Measurements from ENCODE around the gene C10orf62.
"Not testable (repeated sequence)": the region's sequence is repeated elsewhere in the genome, so short reads cannot be mapped to it uniquely, and the experiment has no call there.

C10orf62 gene

DNA sequence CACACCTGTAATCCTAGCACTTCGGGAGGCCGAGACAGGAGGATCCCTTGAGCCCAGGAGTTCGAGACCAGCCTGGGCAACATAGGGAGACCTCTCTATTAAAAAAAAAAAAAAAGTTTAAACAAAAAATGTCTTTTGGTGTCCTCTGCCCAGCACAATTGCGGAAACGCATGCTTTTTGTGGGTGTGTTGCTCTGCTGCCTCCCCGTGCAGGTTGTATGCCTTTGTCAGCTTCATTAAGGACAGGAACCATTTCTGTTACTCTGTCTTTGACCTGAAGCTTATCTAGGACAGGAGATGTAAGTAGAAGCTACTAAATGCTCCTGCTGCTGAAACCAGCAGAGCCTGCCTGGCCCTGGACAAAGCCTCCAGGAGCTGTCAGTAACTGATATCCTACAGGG, 38.2 kb upstream of the C10orf62 start:
- TF ChIP-seq, protein P1, sequence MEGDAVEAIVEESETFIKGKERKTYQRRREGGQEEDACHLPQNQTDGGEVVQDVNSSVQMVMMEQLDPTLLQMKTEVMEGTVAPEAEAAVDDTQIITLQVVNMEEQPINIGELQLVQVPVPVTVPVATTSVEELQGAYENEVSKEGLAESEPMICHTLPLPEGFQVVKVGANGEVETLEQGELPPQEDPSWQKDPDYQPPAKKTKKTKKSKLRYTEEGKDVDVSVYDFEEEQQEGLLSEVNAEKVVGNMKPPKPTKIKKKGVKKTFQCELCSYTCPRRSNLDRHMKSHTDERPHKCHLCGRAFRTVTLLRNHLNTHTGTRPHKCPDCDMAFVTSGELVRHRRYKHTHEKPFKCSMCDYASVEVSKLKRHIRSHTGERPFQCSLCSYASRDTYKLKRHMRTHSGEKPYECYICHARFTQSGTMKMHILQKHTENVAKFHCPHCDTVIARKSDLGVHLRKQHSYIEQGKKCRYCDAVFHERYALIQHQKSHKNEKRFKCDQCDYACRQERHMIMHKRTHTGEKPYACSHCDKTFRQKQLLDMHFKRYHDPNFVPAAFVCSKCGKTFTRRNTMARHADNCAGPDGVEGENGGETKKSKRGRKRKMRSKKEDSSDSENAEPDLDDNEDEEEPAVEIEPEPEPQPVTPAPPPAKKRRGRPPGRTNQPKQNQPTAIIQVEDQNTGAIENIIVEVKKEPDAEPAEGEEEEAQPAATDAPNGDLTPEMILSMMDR (IDR thresholded peaks at IDR 0.05): no peak
- Histone ChIP-seq H3K9me3 (no peaks in the 10 kb centered on the region), H3K27me3 (no peaks in the 10 kb centered on the region), H3K36me3 (peaks cover 12% of the 10 kb centered on the region), H3K4me3 (ENCODE audit: low read depth in 1 of 2, low read length in 1 of 2) (no peak overlapping the region), H3K4me1 (ENCODE audit: control insufficient read depth in 1 of 2, insufficient read depth in 1 of 2, low read depth in 1 of 2, low read length in 1 of 2) (no peaks in the 10 kb centered on the region), H3K27ac (no peak overlapping the region)

DNA sequence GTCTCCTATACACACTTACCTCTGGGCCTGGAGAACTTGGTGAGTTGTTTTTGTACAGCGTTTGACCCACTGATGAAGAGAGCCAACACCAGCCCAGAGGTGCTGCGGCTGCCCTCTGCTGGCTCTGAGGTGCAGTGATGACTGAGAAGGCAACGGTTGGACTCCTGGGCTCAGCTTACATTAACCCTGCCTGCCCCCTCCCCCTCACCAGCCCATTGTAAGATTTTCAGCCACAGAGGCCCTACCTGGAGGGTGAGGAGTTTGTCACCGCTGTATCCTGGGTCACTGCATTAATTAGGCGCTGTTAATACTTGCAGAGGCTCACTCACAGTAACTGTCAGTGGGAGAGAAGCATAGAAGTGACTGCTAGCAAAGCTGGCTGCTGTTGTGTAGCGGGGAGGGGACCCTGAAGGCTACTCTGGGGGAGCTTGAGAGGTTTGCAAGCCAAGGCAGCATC, 35.9 kb upstream of the C10orf62 start:
- TF ChIP-seq, protein P1 (IDR thresholded peaks at IDR 0.05): peak; percentile 60
- H3K4me1 ChIP-seq (ENCODE audit: control insufficient read depth in 1 of 2, insufficient read depth in 1 of 2, low read depth in 1 of 2, low read length in 1 of 2): no peaks in the 10 kb centered on the region

DNA sequence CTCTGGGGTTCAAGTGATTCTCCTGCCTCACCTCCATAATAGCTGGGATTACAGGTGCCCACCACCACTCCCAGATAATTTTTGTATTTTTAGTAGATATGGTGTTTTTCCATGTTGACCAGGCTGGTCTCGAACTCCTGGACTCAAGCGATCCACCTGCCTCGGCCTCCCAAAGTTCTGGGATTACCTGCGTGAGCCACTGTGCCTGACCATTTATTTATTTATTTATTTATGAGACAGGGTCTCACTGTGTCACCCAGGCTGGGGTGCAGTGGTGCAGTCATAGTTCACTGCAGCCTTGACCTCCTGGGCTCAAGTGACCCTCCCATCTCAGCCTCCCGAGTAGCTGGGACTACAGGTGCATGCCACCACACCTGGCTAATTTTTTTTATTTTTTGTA, 35.2 kb upstream of the C10orf62 start:
- H3K4me1 ChIP-seq (ENCODE audit: control insufficient read depth in 1 of 2, insufficient read depth in 1 of 2, low read depth in 1 of 2, low read length in 1 of 2); H3K27ac ChIP-seq; H3K4me3 ChIP-seq (ENCODE audit: low read depth in 1 of 2, low read length in 1 of 2); H3K36me3 ChIP-seq; H3K27me3 ChIP-seq; H3K9me3 ChIP-seq: not testable (repeated sequence)

More for the DNA sequence above, 35.9 kb upstream of the C10orf62 start:
- Histone ChIP-seq H3K4me3 (ENCODE audit: low read depth in 1 of 2, low read length in 1 of 2) (no peak overlapping the region), H3K9me3 (no peaks in the 10 kb centered on the region), H3K36me3 (peaks cover 9% of the 10 kb centered on the region), H3K27ac (peak overlapping the region; percentile 9), H3K27me3 (no peaks in the 10 kb centered on the region)

GRCh38 chr10:97555541-97555940, 34.0 kb upstream of the C10orf62 start:
- not testable (repeated sequence) for H3K36me3 ChIP-seq; H3K4me1 ChIP-seq (ENCODE audit: control insufficient read depth in 1 of 2, insufficient read depth in 1 of 2, low read depth in 1 of 2, low read length in 1 of 2); H3K27me3 ChIP-seq; H3K27ac ChIP-seq; H3K9me3 ChIP-seq; H3K4me3 ChIP-seq (ENCODE audit: low read depth in 1 of 2, low read length in 1 of 2)

DNA sequence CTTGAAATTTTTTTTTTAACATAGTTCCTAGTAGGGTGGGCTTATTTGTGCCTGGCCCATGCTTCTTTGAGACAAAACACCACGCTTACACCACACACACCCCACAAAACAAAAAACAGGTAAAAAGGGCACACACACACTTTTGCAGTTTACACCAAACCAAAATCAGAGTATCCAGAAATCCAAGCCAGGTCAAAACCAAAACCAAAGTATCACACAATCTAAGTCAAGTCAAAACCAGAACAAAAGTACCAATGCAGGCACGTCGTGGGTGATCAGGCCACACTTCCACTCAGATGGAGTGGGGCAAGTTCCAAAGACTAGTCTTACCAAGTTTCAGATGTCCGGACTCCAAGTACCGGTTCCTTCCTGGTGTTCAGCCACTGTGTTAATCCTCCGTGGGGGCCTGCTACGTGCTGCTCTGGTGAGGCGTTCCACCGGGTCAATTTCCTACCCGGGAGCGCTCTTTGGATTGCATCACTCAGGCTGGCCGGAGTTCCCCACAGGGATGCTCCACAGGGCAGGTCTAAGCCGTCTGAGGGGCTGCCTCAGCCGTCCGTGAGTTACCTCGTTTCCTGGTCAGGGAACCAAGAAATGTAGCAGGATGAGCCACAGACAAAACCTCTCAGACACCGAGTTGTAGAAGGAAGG, 28.7 kb upstream of the C10orf62 start:
- not testable (repeated sequence) for H3K4me3 ChIP-seq (ENCODE audit: low read depth in 1 of 2, low read length in 1 of 2); H3K36me3 ChIP-seq; H3K4me1 ChIP-seq (ENCODE audit: control insufficient read depth in 1 of 2, insufficient read depth in 1 of 2, low read depth in 1 of 2, low read length in 1 of 2); H3K9me3 ChIP-seq; H3K27me3 ChIP-seq; H3K27ac ChIP-seq

- not testable (repeated sequence) for H3K27me3 ChIP-seq; H3K9me3 ChIP-seq; H3K4me3 ChIP-seq (ENCODE audit: low read depth in 1 of 2, low read length in 1 of 2); H3K36me3 ChIP-seq; H3K4me1 ChIP-seq (ENCODE audit: control insufficient read depth in 1 of 2, insufficient read depth in 1 of 2, low read depth in 1 of 2, low read length in 1 of 2); H3K27ac ChIP-seq
Observed at GRCh38 chr10:97561386-97562077, 28.0 kb upstream of the C10orf62 start.

DNA sequence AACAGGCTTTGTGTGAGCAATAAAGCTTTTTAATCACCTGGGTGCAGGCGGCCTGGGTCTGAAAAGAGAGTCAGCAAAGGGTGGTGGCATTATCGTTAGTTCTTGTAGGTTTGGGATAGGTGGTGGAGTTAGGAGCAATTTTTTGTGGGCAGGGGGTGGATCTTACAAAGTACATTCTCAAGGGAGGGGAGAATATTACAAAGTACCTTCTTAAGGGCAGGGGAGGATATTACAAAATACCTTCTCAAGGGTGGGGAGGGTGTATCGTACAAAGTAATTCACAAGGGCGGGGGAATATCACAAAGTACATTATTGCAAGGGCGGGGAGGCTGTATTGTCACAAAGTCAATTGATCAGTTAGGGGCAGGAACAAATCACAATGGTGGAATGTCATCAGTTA, 27.2 kb upstream of the C10orf62 start:
- not testable (repeated sequence) for H3K27ac ChIP-seq; H3K9me3 ChIP-seq; H3K36me3 ChIP-seq; H3K4me1 ChIP-seq (ENCODE audit: control insufficient read depth in 1 of 2, insufficient read depth in 1 of 2, low read depth in 1 of 2, low read length in 1 of 2); H3K4me3 ChIP-seq (ENCODE audit: low read depth in 1 of 2, low read length in 1 of 2); H3K27me3 ChIP-seq

- H3K4me3 ChIP-seq (ENCODE audit: low read depth in 1 of 2, low read length in 1 of 2): no peak overlapping the region
- TF ChIP-seq, protein P1 (IDR thresholded peaks at IDR 0.05): no peak
- peaks cover 0 to 5% of the 10 kb centered on the region in 2 experiments for H3K4me1 ChIP-seq (ENCODE audit: control insufficient read depth in 1 of 2, insufficient read depth in 1 of 2, low read depth in 1 of 2, low read length in 1 of 2)
- H3K27ac ChIP-seq: no peak overlapping the region
- no peaks in the 10 kb centered on the region for H3K27me3 ChIP-seq
- no peaks in the 10 kb centered on the region for H3K9me3 ChIP-seq
- peaks cover 8% of the 10 kb centered on the region for H3K36me3 ChIP-seq
Observed at GRCh38 chr10:97563337-97563736, 26.2 kb upstream of the C10orf62 start.

All from neutrophil (primary cell).